IMR-90 (cell line): ENCODE data around the gene SYNGR3.

Experiments used
- MAFK ChIP-seq: IDR thresholded peaks from 2 replicates; pipeline ENCODE4 v1.6.1; 2012; ENCODE audit warnings: low read depth, low read length, improper control_type of control experiment
- MXI1 ChIP-seq: IDR thresholded peaks from 2 replicates; pipeline ENCODE4 v1.6.1; 2012; ENCODE audit warnings: low read depth, mild to moderate bottlenecking, low read length, moderate library complexity, borderline replicate concordance
- NFE2L2 ChIP-seq: fragments of 150-350 bp; IDR thresholded peaks from 2 replicates; pipeline ENCODE4 v1.6.1; 2016; ENCODE audit warnings: low read depth, mild to moderate bottlenecking, low read length
- POLR2A ChIP-seq: IDR thresholded peaks from 2 replicates; pipeline ENCODE4 v1.6.1; 2012; ENCODE audit warnings: mild to moderate bottlenecking, low read depth, low read length
- RAD21 ChIP-seq: IDR thresholded peaks from 2 replicates; pipeline ENCODE4 v1.6.1; 2012; ENCODE audit warnings: low read length, improper control_type of control experiment
- RFX5 ChIP-seq: IDR thresholded peaks from 2 replicates; pipeline ENCODE4 v1.8.0; 2012; ENCODE audit warnings: low read depth, mild to moderate bottlenecking, low read length, moderate library complexity
- SMC3 ChIP-seq: fragments of 150-350 bp; IDR thresholded peaks from 2 replicates; pipeline ENCODE4 v1.6.1; 2016; ENCODE audit warnings: low read depth, mild to moderate bottlenecking, antibody characterized with exemption, low read length, moderate library complexity
- USF2 ChIP-seq: fragments of 150-350 bp; IDR thresholded peaks from 2 replicates; pipeline ENCODE4 v1.6.1; 2017; ENCODE audit warnings: mild to moderate bottlenecking, antibody characterized with exemption, low read length, low read depth
- TF ChIP-seq, protein P1 (sequence below): conservative IDR thresholded peaks from 2 replicates; pipeline ENCODE4 v1.5.1; 2012; ENCODE audit warnings: mild to moderate bottlenecking, low read depth, low read length, improper control_type of control experiment

DNA sequence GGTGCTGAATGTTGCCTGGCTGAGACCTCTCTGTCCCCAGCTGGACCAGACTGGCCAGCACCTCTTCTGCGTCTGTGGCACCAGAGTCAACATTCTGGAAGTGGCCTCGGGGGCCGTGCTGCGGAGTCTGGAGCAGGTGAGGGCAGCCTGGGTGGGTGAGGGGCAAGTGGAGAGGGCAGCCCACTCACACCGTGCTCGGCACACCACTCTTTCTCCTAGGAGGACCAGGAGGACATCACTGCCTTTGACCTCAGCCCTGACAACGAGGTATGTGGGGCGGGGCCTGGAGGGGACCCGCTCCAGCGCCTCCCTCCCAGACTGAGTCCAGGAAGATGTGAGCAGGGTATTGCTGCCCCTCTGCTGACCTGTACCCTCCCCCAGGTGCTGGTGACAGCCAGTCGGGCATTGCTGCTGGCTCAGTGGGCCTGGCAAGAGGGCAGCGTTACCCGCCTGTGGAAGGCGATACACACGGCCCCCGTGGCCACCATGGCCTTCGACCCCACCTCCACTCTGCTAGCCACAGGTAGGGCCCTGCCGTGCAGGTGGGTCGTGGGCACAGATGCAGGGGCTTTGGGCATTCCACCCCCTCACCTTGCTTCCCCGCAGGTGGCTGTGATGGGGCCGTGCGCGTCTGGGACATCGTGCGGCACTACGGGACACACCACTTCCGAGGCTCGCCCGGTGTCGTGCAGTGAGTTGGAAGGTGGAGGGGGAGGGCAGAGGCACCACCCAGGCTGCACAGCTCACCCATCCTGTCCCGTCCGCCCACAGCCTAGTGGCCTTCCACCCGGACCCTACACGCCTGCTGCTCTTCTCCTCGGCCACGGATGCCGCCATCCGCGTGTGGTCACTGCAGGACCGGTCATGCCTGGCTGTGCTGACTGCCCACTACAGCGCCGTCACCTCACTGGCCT lies 15.4 kb upstream of the SYNGR3 start:
- TF ChIP-seq NFE2L2: no peak
- TF ChIP-seq, protein P1, sequence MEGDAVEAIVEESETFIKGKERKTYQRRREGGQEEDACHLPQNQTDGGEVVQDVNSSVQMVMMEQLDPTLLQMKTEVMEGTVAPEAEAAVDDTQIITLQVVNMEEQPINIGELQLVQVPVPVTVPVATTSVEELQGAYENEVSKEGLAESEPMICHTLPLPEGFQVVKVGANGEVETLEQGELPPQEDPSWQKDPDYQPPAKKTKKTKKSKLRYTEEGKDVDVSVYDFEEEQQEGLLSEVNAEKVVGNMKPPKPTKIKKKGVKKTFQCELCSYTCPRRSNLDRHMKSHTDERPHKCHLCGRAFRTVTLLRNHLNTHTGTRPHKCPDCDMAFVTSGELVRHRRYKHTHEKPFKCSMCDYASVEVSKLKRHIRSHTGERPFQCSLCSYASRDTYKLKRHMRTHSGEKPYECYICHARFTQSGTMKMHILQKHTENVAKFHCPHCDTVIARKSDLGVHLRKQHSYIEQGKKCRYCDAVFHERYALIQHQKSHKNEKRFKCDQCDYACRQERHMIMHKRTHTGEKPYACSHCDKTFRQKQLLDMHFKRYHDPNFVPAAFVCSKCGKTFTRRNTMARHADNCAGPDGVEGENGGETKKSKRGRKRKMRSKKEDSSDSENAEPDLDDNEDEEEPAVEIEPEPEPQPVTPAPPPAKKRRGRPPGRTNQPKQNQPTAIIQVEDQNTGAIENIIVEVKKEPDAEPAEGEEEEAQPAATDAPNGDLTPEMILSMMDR: no peak
- no peak for TF ChIP-seq MXI1
- no peak for TF ChIP-seq POLR2A
- TF ChIP-seq RFX5: no peak
- TF ChIP-seq SMC3: no peak
- no peak for TF ChIP-seq USF2
- no peak for TF ChIP-seq MAFK
- no peak for TF ChIP-seq RAD21
